Liver (tissue), 9 donors: ENCODE data around the gene KIFC3. TPM values are rescaled to one million over a fixed set of nuclear protein-coding genes. Genes with fewer than 3 reads are reported as not detected.

Source experiments
- DNase-seq: peaks from one replicate; pipeline ENCODE4 v3.0.0-alpha.2; 2017; ENCODE audit warnings: low spot score
- H3K27ac ChIP-seq, 2 donors: one replicate each; pipeline ENCODE4 v1.7.0; 2013; ENCODE audit warnings: inconsistent platforms in 2 of 2, low read length in 2 of 2, control low read depth in 1 of 2, low read depth in 1 of 2, mild to moderate bottlenecking in 1 of 2
- H3K27me3 ChIP-seq, 4 donors: one replicate each; pipeline versions ENCODE4 v1.6.1 to v1.7.0; 2013; ENCODE audit warnings: low read length in 3 of 4, inconsistent platforms in 1 of 4, mild to moderate bottlenecking in 1 of 4, moderate library complexity in 1 of 4; ENCODE audit not compliant: control insufficient read depth in 4 of 4, insufficient read depth in 4 of 4
- H3K36me3 ChIP-seq, 4 donors: one replicate each; pipeline versions ENCODE4 v1.6.1 to v1.7.0; 2013; ENCODE audit warnings: low read length in 3 of 4, mild to moderate bottlenecking in 3 of 4, low read depth in 1 of 4, moderate library complexity in 1 of 4; ENCODE audit not compliant: control insufficient read depth in 4 of 4, insufficient read depth in 3 of 4
- H3K4me1 ChIP-seq, 4 donors: one replicate each; pipeline versions ENCODE4 v1.6.1 to v1.7.0; 2013; ENCODE audit warnings: low read length in 3 of 4, mild to moderate bottlenecking in 3 of 4, moderate library complexity in 1 of 4; ENCODE audit not compliant: control insufficient read depth in 4 of 4, insufficient read depth in 4 of 4
- H3K4me3 ChIP-seq, 3 donors: one replicate each; pipeline versions ENCODE4 v1.6.1 to v1.7.0; 2013; ENCODE audit warnings: low read length in 3 of 3, control low read depth in 1 of 3, low read depth in 1 of 3, mild to moderate bottlenecking in 1 of 3
- H3K9ac ChIP-seq, 2 donors: one replicate each; pipeline ENCODE4 v1.7.0; 2013; ENCODE audit warnings: low read length in 2 of 2, mild to moderate bottlenecking in 2 of 2, moderate library complexity in 2 of 2, control low read depth in 1 of 2, low read depth in 1 of 2
- H3K9me3 ChIP-seq, 4 donors: one replicate each; pipeline versions ENCODE4 v1.6.1 to v1.7.0; 2013; ENCODE audit warnings: low read length in 3 of 4; ENCODE audit not compliant: control insufficient read depth in 4 of 4
- ATF3 ChIP-seq: IDR thresholded peaks from 2 replicates; pipeline ENCODE4 v1.6.1; 2016; ENCODE audit warnings: antibody characterized with exemption
- CTCF ChIP-seq: fragments of 150-350 bp; IDR thresholded peaks from 2 replicates; pipeline ENCODE4 v1.5.1; 2017; ENCODE audit warnings: improper control_type of control experiment, low read depth, low read length; ENCODE audit not compliant: missing input control
- EGR1 ChIP-seq, 2 donors: IDR thresholded peaks; 2 replicates each; pipeline ENCODE4 v1.6.1; 2016 to 2018; ENCODE audit warnings: antibody characterized with exemption in 2 of 2, low read depth in 2 of 2
- FOXA1 ChIP-seq: IDR thresholded peaks from 2 replicates; pipeline ENCODE4 v1.6.1; 2016; ENCODE audit warnings: antibody characterized with exemption
- FOXA2 ChIP-seq: IDR thresholded peaks from 2 replicates; pipeline ENCODE4 v1.6.1; 2016; ENCODE audit warnings: antibody characterized with exemption
- JUND ChIP-seq, 2 donors: IDR thresholded peaks; 2 replicates each; pipeline ENCODE4 v1.6.1; 2016; ENCODE audit warnings: antibody characterized with exemption in 2 of 2
- MAX ChIP-seq: IDR thresholded peaks from 2 replicates; pipeline ENCODE4 v1.6.1; 2016; ENCODE audit warnings: antibody characterized with exemption
- NR2F2 ChIP-seq: IDR thresholded peaks from 2 replicates; pipeline ENCODE4 v1.6.1; 2016; ENCODE audit warnings: antibody characterized with exemption
- RAD21 ChIP-seq, 2 donors: IDR thresholded peaks; 2 replicates each; pipeline ENCODE4 v1.6.1; 2016; ENCODE audit warnings: antibody characterized with exemption in 2 of 2, mild to moderate bottlenecking in 2 of 2
- REST ChIP-seq: IDR thresholded peaks from 2 replicates; pipeline ENCODE4 v1.6.1; 2016; ENCODE audit warnings: antibody characterized with exemption, mild to moderate bottlenecking
- SP1 ChIP-seq: IDR thresholded peaks from 2 replicates; pipeline ENCODE4 v1.6.1; 2018; ENCODE audit warnings: antibody characterized with exemption, mild to moderate bottlenecking
- TAF1 ChIP-seq: conservative IDR thresholded peaks from 2 replicates; pipeline ENCODE4 v1.6.1; 2016; ENCODE audit warnings: antibody characterized with exemption, mild to moderate bottlenecking
- YY1 ChIP-seq: IDR thresholded peaks from 2 replicates; pipeline ENCODE4 v1.6.1; 2016; ENCODE audit warnings: antibody characterized with exemption, mild to moderate bottlenecking
- ZBTB33 ChIP-seq: IDR thresholded peaks from 2 replicates; pipeline ENCODE4 v1.6.1; 2016; ENCODE audit warnings: antibody characterized with exemption
- WGBS: extraction: QIAGEN DNeasy Blood & Tissue Kit; methylation state at CpG from one replicate; pipeline ENCODE4 v1.1.7; 2013; 5-methylcytosine and 5-hydroxymethylcytosine counted together
- polyA plus RNA-seq, 2 donors: library from polyadenylated mRNA; stranded (reverse) in 1 of 2; unstranded in 1 of 2; fragments of 200-250 nt in 1 of 2; fragments of >200 nt in 1 of 2; fragmentation: Nextera tagmentation in 1 of 2; extraction: Ambion mirVana in 1 of 2; gene quantifications; one replicate each; pipeline versions ENCODE4 v1.2.1 to v1.2.3, GENCODE V29; 2013 to 2015
- total RNA-seq, 2 donors: library from RNA; depleted of rRNA; stranded (reverse); fragments of >200 nt; gene quantifications; one replicate each; pipeline ENCODE4 v1.2.3, GENCODE V29; 2014
- donor health status: healthy.
- donor health status: healthy.
- donor health status: healthy.
- donor health status: healthy.
- donor health status: healthy.

Gene KIFC3
- total and polyA plus RNA-seq, 4 donors = 16.5 to 103 (median 27.4) TPM

- Histone ChIP-seq H3K9me3 (no peaks in the 10 kb centered on the region), H3K27me3 (no peaks in the 10 kb centered on the region), H3K27ac (peak overlapping the region in 1 of 2 donors; percentile 48), H3K4me3 (no peak overlapping the region), H3K36me3 (no peaks in the 10 kb centered on the region), H3K4me1 (peaks cover 13 to 51% (median 43%) of the 10 kb centered on the region in 4 donors), H3K9ac (no peak overlapping the region)
- DNase-seq = no peak
- TF ChIP-seq FOXA2 (no peak), JUND (IDR thresholded peaks at IDR 0.05) (no peak), NR2F2 (no peak), YY1 (no peak), ZBTB33 (no peak), SP1 (peak; percentile 5), MAX (no peak)
- 59% methylated on average over 3 of the region's 3 CpGs for WGBS
These were observed 27.7 kb upstream of the KIFC3 start for GRCh38 chr16:57829969-57830360.

GRCh38 chr16:57828272-57829161, 26.2 kb upstream of the KIFC3 start:
- H3K27ac ChIP-seq = peak overlapping the region; percentile 89 to 96
- TF ChIP-seq TAF1 (no peak), JUND (IDR thresholded peaks at IDR 0.05) (no peak), RAD21 (IDR thresholded peaks at IDR 0.05) (no peak), REST (no peak), ZBTB33 (no peak), CTCF (no peak), YY1 (no peak), MAX (no peak), EGR1 (IDR thresholded peaks at IDR 0.05; ENCODE audit: low read depth in 2 of 2) (no peak), ATF3 (no peak), FOXA1 (no peak)

More at GRCh38 chr16:57828272-57829161, 26.2 kb upstream of the KIFC3 start:
- no peak overlapping the region for H3K9ac ChIP-seq
- H3K36me3 ChIP-seq = no peaks in the 10 kb centered on the region
- no peaks in the 10 kb centered on the region for H3K27me3 ChIP-seq
- H3K9me3 ChIP-seq = no peaks in the 10 kb centered on the region
- no peak for DNase-seq
- peaks cover 15 to 65% (median 55%) of the 10 kb centered on the region in 4 donors for H3K4me1 ChIP-seq
- H3K4me3 ChIP-seq = no peak overlapping the region
- WGBS = 87% methylated on average over 13 of the region's 13 CpGs
